ENCODE measurements around the gene FBXO31. TPM values are rescaled to one million over a fixed set of nuclear protein-coding genes. Genes with fewer than 3 reads are reported as not detected.

The FBXO31 gene
- total and polyA plus RNA-seq, 2 of the 13 experiments (the other 11 are each of a cell fraction or from before 2014, with no cell fraction given): 92.4 to 101 TPM

- FAIRE-seq: no peak
- POLR2A ChIA-PET: interaction anchor here (18.0 kb wide), 1 partner anchor 13 kb away, joined by 265 read pairs; the partner anchor contains the start of gene FBXO31
- Histone ChIP-seq H3K27me3 (ENCODE audit: control insufficient read depth in 1 of 2, insufficient read depth in 2 of 2, low read length in 2 of 2) (no peaks in the 10 kb centered on the region), H3K4me2 (ENCODE audit: low read depth, low read length) (no peak overlapping the region), H4K20me1 (ENCODE audit: insufficient read depth, low read length) (peaks cover 99% of the 10 kb centered on the region), H3K27ac (ENCODE audit: extremely low read length, insufficient read depth, low read length) (no peak overlapping the region), H3K4me3 (replicated peaks in 1 of 3; ENCODE audit: insufficient read depth in 1 of 3, low read depth in 2 of 3, low read length in 3 of 3) (no peak overlapping the region), H2AFZ (ENCODE audit: low read length) (no peak overlapping the region), H3K9ac (ENCODE audit: insufficient read depth, low read depth, low read length) (no peak overlapping the region), H3K4me1 (ENCODE audit: insufficient read depth, low read length) (peaks cover 59% of the 10 kb centered on the region), H3K9me3 (ENCODE audit: low read length) (no peaks in the 10 kb centered on the region), H3K79me2 (ENCODE audit: insufficient read depth, low read length) (peaks cover 98% of the 10 kb centered on the region), H3K36me3 (replicated peaks in 1 of 2; ENCODE audit: control insufficient read depth in 1 of 2, insufficient read depth in 2 of 2, low read length in 2 of 2) (peaks cover 45 to 88% of the 10 kb centered on the region in 2 experiments)
- intact Hi-C loops (cut with micrococcal nuclease; ENCODE audit: unreplicated experiment) (no loop called here), in situ Hi-C loops (cut with HindIII; ENCODE audit: extremely low pct_ligation_motif_present, low pct_unique_long_range_greater_than_20kb) (no loop called here)
- WGBS (ENCODE audit: low lambda C conversion rate): 95% methylated on average over 13 of the region's 13 CpGs
- BruUV-seq (replicated peaks): no TSS peak
- CTCF ChIA-PET (ENCODE audit: low intra/inter-chr PET ratio, low total read pairs): no interaction called here
- ATAC-seq: no peak
- no peak for DNase-seq (ENCODE audit: low spot score)
- TF ChIP-seq BCL6 (CRISPR knock-in tag; IDR thresholded peaks at IDR 0.05) (no peak), NFRKB (IDR thresholded peaks at IDR 0.05) (no peak), KDM3A (CRISPR knock-in tag; IDR thresholded peaks at IDR 0.05; ENCODE audit: low read depth) (no peak), MIXL1 (CRISPR knock-in tag; IDR thresholded peaks at IDR 0.05) (no peak), GATA4 (IDR thresholded peaks at IDR 0.05; ENCODE audit: borderline replicate concordance, low read depth) (no peak), ZNF441 (CRISPR knock-in tag; IDR thresholded peaks at IDR 0.05; ENCODE audit: borderline replicate concordance) (no peak), NRL (CRISPR knock-in tag; IDR thresholded peaks at IDR 0.05; ENCODE audit: borderline replicate concordance) (peak; percentile 30; the same call in 1 of the 2 replicates), IRF2 (CRISPR knock-in tag; IDR thresholded peaks at IDR 0.05) (no peak), AGO2 (optimal IDR thresholded peaks at IDR 0.05; ENCODE audit: low read depth, low read length) (peak; percentile 70), ZFY (CRISPR knock-in tag; IDR thresholded peaks at IDR 0.05) (0 out of 2 replicates have a peak, but pooled peaks have one; percentile 20), ZNF274 (CRISPR knock-in tag; IDR thresholded peaks at IDR 0.05) (no peak), ZNF879 (CRISPR knock-in tag; IDR thresholded peaks at IDR 0.05) (no peak), ZNF749 (CRISPR knock-in tag; IDR thresholded peaks at IDR 0.05; ENCODE audit: borderline replicate concordance) (no peak), ZSCAN30 (CRISPR knock-in tag; IDR thresholded peaks at IDR 0.05) (no peak), NR1H2 (CRISPR knock-in tag; IDR thresholded peaks at IDR 0.05; ENCODE audit: borderline replicate concordance, low read depth) (no peak), ZNF569 (CRISPR knock-in tag; IDR thresholded peaks at IDR 0.05; ENCODE audit: borderline replicate concordance) (no peak)
- TF ChIP-seq, protein P1, sequence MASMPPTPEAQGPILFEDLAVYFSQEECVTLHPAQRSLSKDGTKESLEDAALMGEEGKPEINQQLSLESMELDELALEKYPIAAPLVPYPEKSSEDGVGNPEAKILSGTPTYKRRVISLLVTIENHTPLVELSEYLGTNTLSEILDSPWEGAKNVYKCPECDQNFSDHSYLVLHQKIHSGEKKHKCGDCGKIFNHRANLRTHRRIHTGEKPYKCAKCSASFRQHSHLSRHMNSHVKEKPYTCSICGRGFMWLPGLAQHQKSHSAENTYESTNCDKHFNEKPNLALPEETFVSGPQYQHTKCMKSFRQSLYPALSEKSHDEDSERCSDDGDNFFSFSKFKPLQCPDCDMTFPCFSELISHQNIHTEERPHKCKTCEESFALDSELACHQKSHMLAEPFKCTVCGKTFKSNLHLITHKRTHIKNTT (CRISPR knock-in tag; IDR thresholded peaks at IDR 0.05): no peak
- TF ChIP-seq, protein P2, sequence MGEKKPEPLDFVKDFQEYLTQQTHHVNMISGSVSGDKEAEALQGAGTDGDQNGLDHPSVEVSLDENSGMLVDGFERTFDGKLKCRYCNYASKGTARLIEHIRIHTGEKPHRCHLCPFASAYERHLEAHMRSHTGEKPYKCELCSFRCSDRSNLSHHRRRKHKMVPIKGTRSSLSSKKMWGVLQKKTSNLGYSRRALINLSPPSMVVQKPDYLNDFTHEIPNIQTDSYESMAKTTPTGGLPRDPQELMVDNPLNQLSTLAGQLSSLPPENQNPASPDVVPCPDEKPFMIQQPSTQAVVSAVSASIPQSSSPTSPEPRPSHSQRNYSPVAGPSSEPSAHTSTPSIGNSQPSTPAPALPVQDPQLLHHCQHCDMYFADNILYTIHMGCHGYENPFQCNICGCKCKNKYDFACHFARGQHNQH (CRISPR knock-in tag; IDR thresholded peaks at IDR 0.05): no peak
- TF ChIP-seq, protein P3, sequence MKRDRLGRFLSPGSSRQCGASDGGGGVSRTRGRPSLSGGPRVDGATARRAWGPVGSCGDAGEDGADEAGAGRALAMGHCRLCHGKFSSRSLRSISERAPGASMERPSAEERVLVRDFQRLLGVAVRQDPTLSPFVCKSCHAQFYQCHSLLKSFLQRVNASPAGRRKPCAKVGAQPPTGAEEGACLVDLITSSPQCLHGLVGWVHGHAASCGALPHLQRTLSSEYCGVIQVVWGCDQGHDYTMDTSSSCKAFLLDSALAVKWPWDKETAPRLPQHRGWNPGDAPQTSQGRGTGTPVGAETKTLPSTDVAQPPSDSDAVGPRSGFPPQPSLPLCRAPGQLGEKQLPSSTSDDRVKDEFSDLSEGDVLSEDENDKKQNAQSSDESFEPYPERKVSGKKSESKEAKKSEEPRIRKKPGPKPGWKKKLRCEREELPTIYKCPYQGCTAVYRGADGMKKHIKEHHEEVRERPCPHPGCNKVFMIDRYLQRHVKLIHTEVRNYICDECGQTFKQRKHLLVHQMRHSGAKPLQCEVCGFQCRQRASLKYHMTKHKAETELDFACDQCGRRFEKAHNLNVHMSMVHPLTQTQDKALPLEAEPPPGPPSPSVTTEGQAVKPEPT (CRISPR knock-in tag; IDR thresholded peaks at IDR 0.05; ENCODE audit: low read depth): no peak
- TF ChIP-seq, protein P4, sequence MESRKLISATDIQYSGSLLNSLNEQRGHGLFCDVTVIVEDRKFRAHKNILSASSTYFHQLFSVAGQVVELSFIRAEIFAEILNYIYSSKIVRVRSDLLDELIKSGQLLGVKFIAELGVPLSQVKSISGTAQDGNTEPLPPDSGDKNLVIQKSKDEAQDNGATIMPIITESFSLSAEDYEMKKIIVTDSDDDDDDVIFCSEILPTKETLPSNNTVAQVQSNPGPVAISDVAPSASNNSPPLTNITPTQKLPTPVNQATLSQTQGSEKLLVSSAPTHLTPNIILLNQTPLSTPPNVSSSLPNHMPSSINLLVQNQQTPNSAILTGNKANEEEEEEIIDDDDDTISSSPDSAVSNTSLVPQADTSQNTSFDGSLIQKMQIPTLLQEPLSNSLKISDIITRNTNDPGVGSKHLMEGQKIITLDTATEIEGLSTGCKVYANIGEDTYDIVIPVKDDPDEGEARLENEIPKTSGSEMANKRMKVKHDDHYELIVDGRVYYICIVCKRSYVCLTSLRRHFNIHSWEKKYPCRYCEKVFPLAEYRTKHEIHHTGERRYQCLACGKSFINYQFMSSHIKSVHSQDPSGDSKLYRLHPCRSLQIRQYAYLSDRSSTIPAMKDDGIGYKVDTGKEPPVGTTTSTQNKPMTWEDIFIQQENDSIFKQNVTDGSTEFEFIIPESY (CRISPR knock-in tag; IDR thresholded peaks at IDR 0.05): no peak
Observed at GRCh38 chr16:87365021-87365713, 18.4 kb downstream of the FBXO31 start.

All from HepG2 (cell line).